H9 (cell line): ENCODE data around the gene SYCN. TPM values are rescaled to one million over a fixed set of nuclear protein-coding genes. Genes with fewer than 3 reads are reported as not detected.

Experiments used
- DNase-seq: peaks from one replicate; pipeline ENCODE4 v3.0.0-alpha.2; 2017
- H2AFZ ChIP-seq: one replicate; pipeline ENCODE4 v1.6.1; 2013; ENCODE audit warnings: mild to moderate bottlenecking, low read length, control low read depth, moderate library complexity
- H2AK5ac ChIP-seq: 2 replicates; pipeline ENCODE4 v1.6.1; 2013; ENCODE audit warnings: low read length, control low read depth, mixed read lengths; ENCODE audit not compliant: insufficient read length
- H2BK120ac ChIP-seq: one replicate; pipeline ENCODE4 v1.6.1; 2013; ENCODE audit warnings: low read depth, mild to moderate bottlenecking, low read length, control low read depth, inconsistent platforms; ENCODE audit not compliant: poor library complexity, severe bottlenecking
- H2BK12ac ChIP-seq: 2 replicates; pipeline ENCODE4 v1.6.1; 2013; ENCODE audit warnings: low read length, control low read depth, mixed read lengths, low read depth; ENCODE audit not compliant: insufficient read length
- H2BK15ac ChIP-seq: 2 replicates; pipeline ENCODE4 v1.6.1; 2013; ENCODE audit warnings: low read depth, low read length, control low read depth
- H2BK20ac ChIP-seq: one replicate; pipeline ENCODE4 v1.6.1; 2013; ENCODE audit warnings: low read depth, mild to moderate bottlenecking, low read length, control low read depth, inconsistent platforms; ENCODE audit not compliant: poor library complexity, severe bottlenecking
- H2BK5ac ChIP-seq: 2 replicates; pipeline ENCODE4 v1.6.1; 2013; ENCODE audit warnings: low read length, control low read depth, mixed read lengths; ENCODE audit not compliant: insufficient read length
- H3K14ac ChIP-seq: 2 replicates; pipeline ENCODE4 v1.6.1; 2013; ENCODE audit warnings: low read length, control low read depth; ENCODE audit not compliant: insufficient read depth
- H3K18ac ChIP-seq: 2 replicates; pipeline ENCODE4 v1.6.1; 2013; ENCODE audit warnings: low read depth, mild to moderate bottlenecking, mixed read lengths, low read length, control low read depth; ENCODE audit not compliant: insufficient read length
- H3K23ac ChIP-seq: 2 replicates; pipeline ENCODE4 v1.6.1; 2013; ENCODE audit warnings: low read length, control low read depth, mixed read lengths, low read depth; ENCODE audit not compliant: insufficient read length
- H3K23me2 ChIP-seq: 2 replicates; pipeline ENCODE4 v1.6.1; 2013; ENCODE audit warnings: low read depth, mild to moderate bottlenecking, mixed read lengths, low read length, control low read depth; ENCODE audit not compliant: insufficient read length, poor library complexity, severe bottlenecking
- H3K27ac ChIP-seq: 2 replicates; pipeline ENCODE4 v1.5.1; 2013; ENCODE audit warnings: low read length, control low read depth, mixed read lengths, low read depth; ENCODE audit not compliant: insufficient read length
- H3K27me3 ChIP-seq: 2 replicates; pipeline ENCODE4 v1.6.1; 2013; ENCODE audit warnings: low read length, control low read depth, inconsistent platforms; ENCODE audit not compliant: insufficient read depth
- H3K4ac ChIP-seq: 2 replicates; pipeline ENCODE4 v1.6.1; 2013; ENCODE audit warnings: low read depth, mild to moderate bottlenecking, control low read depth, inconsistent platforms, low read length, moderate library complexity
- H3K4me1 ChIP-seq: 2 replicates; pipeline ENCODE4 v1.6.1; 2013; ENCODE audit warnings: low read length, control low read depth, inconsistent platforms; ENCODE audit not compliant: insufficient read depth
- H3K4me2 ChIP-seq: 2 replicates; pipeline ENCODE4 v1.6.1; 2013; ENCODE audit warnings: low read length, control low read depth, mixed read lengths; ENCODE audit not compliant: insufficient read length, insufficient read depth
- H3K56ac ChIP-seq: 2 replicates; pipeline ENCODE4 v1.6.1; 2013; ENCODE audit warnings: low read depth, mild to moderate bottlenecking, mixed read lengths, low read length, control low read depth; ENCODE audit not compliant: insufficient read length
- H3K79me1 ChIP-seq: 2 replicates; pipeline ENCODE4 v1.6.1; 2013; ENCODE audit warnings: low read depth, mild to moderate bottlenecking, moderate library complexity, low read length, control low read depth, inconsistent platforms; ENCODE audit not compliant: insufficient read depth, poor library complexity, severe bottlenecking
- H3K79me2 ChIP-seq: 2 replicates; pipeline ENCODE4 v1.6.1; 2013; ENCODE audit warnings: low read length, control low read depth, inconsistent platforms; ENCODE audit not compliant: insufficient read depth
- H3K9ac ChIP-seq: 2 replicates; pipeline ENCODE4 v1.6.1; 2013; ENCODE audit warnings: low read length, control low read depth, mixed read lengths; ENCODE audit not compliant: insufficient read length; ENCODE audit errors: extremely low read depth
- H3K9me3 ChIP-seq: one replicate; pipeline ENCODE4 v1.6.1; 2013; ENCODE audit warnings: low read depth, low read length, inconsistent platforms; ENCODE audit not compliant: control insufficient read depth
- H3T11ph ChIP-seq: one replicate; pipeline ENCODE4 v1.6.1; 2013; ENCODE audit warnings: mild to moderate bottlenecking, low read length, control low read depth, inconsistent platforms
- H4K20me1 ChIP-seq: one replicate; pipeline ENCODE4 v1.6.1; 2013; ENCODE audit not compliant: control insufficient read depth, insufficient read length, insufficient read depth
- H4K5ac ChIP-seq: 2 replicates; pipeline ENCODE4 v1.6.1; 2013; ENCODE audit warnings: low read depth, mild to moderate bottlenecking, mixed read lengths, low read length, control low read depth; ENCODE audit not compliant: insufficient read length
- H4K8ac ChIP-seq: replicated peaks from 2 replicates; pipeline ENCODE4 v1.6.1; 2013; ENCODE audit warnings: low read length, control low read depth, mixed read lengths, low read depth; ENCODE audit not compliant: insufficient read length
- H4K91ac ChIP-seq: 2 replicates; pipeline ENCODE4 v1.6.1; 2013; ENCODE audit warnings: low read depth, mild to moderate bottlenecking, moderate library complexity, mixed read lengths, low read length, control low read depth; ENCODE audit not compliant: insufficient read length
- H3K27ac Mint-ChIP-seq, 3 experiments: 2 replicates in 2 of 3; 3 replicates in 1 of 3; pipeline ENCODE4 v1.8.0; 2020 to 2021; ENCODE audit warnings: mixed read lengths in 3 of 3, mild to moderate bottlenecking in 1 of 3, moderate library complexity in 1 of 3
- H3K27me3 Mint-ChIP-seq: 2 replicates; pipeline ENCODE4 v1.8.0; 2021; ENCODE audit warnings: low read depth, mild to moderate bottlenecking, moderate library complexity, mixed read lengths
- H3K36me3 Mint-ChIP-seq, 3 experiments: 2 replicates in 2 of 3; 3 replicates in 1 of 3; pipeline ENCODE4 v1.8.0; 2020 to 2021; ENCODE audit warnings: low read depth in 3 of 3, mixed read lengths in 3 of 3; ENCODE audit not compliant: insufficient read depth in 1 of 3
- H3K4me1 Mint-ChIP-seq, 2 experiments: 2 replicates each; pipeline ENCODE4 v1.8.0; 2020; ENCODE audit warnings: mixed read lengths in 2 of 2
- H3K4me3 Mint-ChIP-seq, 2 experiments: 2 replicates in 1 of 2; 3 replicates in 1 of 2; pipeline ENCODE4 v1.8.0; 2020 to 2021; ENCODE audit warnings: mild to moderate bottlenecking in 2 of 2, mixed read lengths in 2 of 2, moderate library complexity in 1 of 2
- H3K9me3 Mint-ChIP-seq, 2 experiments: 2 replicates in 1 of 2; 3 replicates in 1 of 2; pipeline ENCODE4 v1.8.0; 2020; ENCODE audit warnings: mild to moderate bottlenecking in 2 of 2, mixed read lengths in 2 of 2, moderate library complexity in 1 of 2
- WGBS: extraction: QIAGEN DNeasy Blood & Tissue Kit; methylation state at CpG from one replicate; pipeline ENCODE4 v1.1.7; 2013; ENCODE audit warnings: missing lambda C conversion rate, low lambda C conversion rate, mixed read lengths; ENCODE audit not compliant: insufficient read length; ENCODE audit errors: extremely low coverage; 5-methylcytosine and 5-hydroxymethylcytosine counted together
- total RNA-seq: library from RNA; stranded (reverse); gene quantifications from 2 replicates; pipeline ENCODE4 v1.2.1, GENCODE V29; 2021
- TF ChIP-seq, protein P1 (sequence below): fragments of 200-600 bp; sonication (generic); conservative IDR thresholded peaks from 3 replicates; pipeline ENCODE4 v1.8.0; 2021; ENCODE audit warnings: antibody characterized with exemption, mild to moderate bottlenecking

SYCN gene
- total RNA-seq, 1 experiment from 2014 or later, result not detected

DNA sequence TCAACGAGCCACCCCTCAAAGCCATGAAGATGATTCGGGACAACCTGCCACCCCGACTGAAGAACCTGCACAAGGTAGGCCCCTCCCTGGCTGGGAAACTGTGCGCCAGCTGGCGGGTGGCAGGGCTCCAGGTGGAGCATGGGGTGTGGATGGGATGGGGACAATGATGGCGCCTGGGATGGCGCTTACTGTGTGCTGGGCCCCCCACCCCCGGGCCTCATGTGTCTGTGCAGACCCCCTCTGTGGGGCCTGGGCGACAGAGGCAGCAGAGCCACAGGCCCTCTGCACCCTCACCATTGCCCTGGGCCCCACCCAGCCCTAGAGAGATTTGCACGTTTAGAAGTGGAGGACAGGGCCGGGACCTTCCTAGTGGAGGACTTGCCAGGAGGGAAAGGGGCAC is 26.3 kb downstream of the SYCN start:
- Histone ChIP-seq H3K9ac (no peak overlapping the region), H3K9me3 (no peaks in the 10 kb centered on the region), H4K91ac (no peak overlapping the region), H3K27ac (no peak overlapping the region), H2BK20ac (no peak overlapping the region), H2BK120ac (no peak overlapping the region), H4K5ac (no peak overlapping the region), H2AK5ac (no peak overlapping the region), H3K23ac (no peak overlapping the region), H3K4me2 (no peak overlapping the region), H3K79me2 (no peaks in the 10 kb centered on the region), H3K4ac (no peak overlapping the region), H3K23me2 (no peaks in the 10 kb centered on the region), H4K8ac (no peak overlapping the region), H2BK15ac (no peak overlapping the region), H3K27me3 (no peaks in the 10 kb centered on the region), H3K56ac (no peak overlapping the region), H3K14ac (no peak overlapping the region), H2BK12ac (no peak overlapping the region), H3K79me1 (no peaks in the 10 kb centered on the region), H2BK5ac (no peak overlapping the region), H4K20me1 (no peaks in the 10 kb centered on the region), H3K18ac (no peak overlapping the region), H3K4me1 (no peaks in the 10 kb centered on the region), H3T11ph (no peak overlapping the region), H2AFZ (no peak overlapping the region)
- no peak overlapping the region for H3K4me3 Mint-ChIP-seq
- TF ChIP-seq, protein P1, sequence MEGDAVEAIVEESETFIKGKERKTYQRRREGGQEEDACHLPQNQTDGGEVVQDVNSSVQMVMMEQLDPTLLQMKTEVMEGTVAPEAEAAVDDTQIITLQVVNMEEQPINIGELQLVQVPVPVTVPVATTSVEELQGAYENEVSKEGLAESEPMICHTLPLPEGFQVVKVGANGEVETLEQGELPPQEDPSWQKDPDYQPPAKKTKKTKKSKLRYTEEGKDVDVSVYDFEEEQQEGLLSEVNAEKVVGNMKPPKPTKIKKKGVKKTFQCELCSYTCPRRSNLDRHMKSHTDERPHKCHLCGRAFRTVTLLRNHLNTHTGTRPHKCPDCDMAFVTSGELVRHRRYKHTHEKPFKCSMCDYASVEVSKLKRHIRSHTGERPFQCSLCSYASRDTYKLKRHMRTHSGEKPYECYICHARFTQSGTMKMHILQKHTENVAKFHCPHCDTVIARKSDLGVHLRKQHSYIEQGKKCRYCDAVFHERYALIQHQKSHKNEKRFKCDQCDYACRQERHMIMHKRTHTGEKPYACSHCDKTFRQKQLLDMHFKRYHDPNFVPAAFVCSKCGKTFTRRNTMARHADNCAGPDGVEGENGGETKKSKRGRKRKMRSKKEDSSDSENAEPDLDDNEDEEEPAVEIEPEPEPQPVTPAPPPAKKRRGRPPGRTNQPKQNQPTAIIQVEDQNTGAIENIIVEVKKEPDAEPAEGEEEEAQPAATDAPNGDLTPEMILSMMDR, result no peak
- no peak for DNase-seq
- no peaks in the 10 kb centered on the region for H3K9me3 Mint-ChIP-seq
- WGBS, result no CpG with 5 or more reads among the region's 11 CpGs
- peaks cover 2 to 38% (median 30%) of the 10 kb centered on the region in 3 experiments; a peak in 6 of 7 replicates for H3K36me3 Mint-ChIP-seq
- no peaks in the 10 kb centered on the region for H3K4me1 Mint-ChIP-seq
- H3K27me3 Mint-ChIP-seq, result no peaks in the 10 kb centered on the region
- peak overlapping the region in 1 of 3 experiments; percentile 31; a peak in 1 of 7 replicates for H3K27ac Mint-ChIP-seq
